Ishikawa (cell line): ENCODE results near the gene APPL2.

ENCODE experiments used
- EGR1 ChIP-seq: IDR thresholded peaks from 2 replicates; pipeline ENCODE4 v1.6.1; 2012
- EP300 ChIP-seq: IDR thresholded peaks from 2 replicates; pipeline ENCODE4 v1.6.1; 2012; ENCODE audit warnings: borderline replicate concordance
- FOXM1 ChIP-seq: IDR thresholded peaks from 2 replicates; pipeline ENCODE4 v1.6.1; 2012; ENCODE audit warnings: low read depth, borderline replicate concordance
- TAF1 ChIP-seq: IDR thresholded peaks from 2 replicates; pipeline ENCODE4 v1.6.1; 2012; ENCODE audit warnings: low read depth, mild to moderate bottlenecking
- TF ChIP-seq, protein P1 (sequence below): IDR thresholded peaks from 2 replicates; pipeline ENCODE4 v1.6.1; 2012; ENCODE audit warnings: low read depth, mild to moderate bottlenecking

DNA sequence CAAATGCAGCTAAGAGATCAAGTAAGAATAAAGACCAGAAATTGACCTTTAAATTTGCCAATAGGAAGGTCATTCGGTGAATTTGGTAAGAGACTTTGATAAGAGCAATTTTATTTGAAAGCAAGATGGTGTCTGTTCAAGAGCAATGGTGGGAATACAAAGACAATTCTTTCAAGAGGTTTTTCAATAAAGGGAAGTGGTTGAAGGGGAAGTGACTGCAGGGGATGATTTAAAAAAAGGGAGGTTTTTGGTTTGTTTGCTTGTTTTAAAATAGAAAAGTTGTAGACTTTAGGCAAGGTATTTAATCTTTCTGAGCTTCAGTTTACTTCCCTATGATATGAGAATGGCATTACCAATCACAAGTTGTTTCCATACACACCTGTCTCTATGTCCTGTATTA is 4.3 kb upstream of the APPL2 start:
- TF ChIP-seq EP300: no peak
- no peak for TF ChIP-seq TAF1
- TF ChIP-seq FOXM1: no peak
- TF ChIP-seq EGR1: no peak
- TF ChIP-seq, protein P1, sequence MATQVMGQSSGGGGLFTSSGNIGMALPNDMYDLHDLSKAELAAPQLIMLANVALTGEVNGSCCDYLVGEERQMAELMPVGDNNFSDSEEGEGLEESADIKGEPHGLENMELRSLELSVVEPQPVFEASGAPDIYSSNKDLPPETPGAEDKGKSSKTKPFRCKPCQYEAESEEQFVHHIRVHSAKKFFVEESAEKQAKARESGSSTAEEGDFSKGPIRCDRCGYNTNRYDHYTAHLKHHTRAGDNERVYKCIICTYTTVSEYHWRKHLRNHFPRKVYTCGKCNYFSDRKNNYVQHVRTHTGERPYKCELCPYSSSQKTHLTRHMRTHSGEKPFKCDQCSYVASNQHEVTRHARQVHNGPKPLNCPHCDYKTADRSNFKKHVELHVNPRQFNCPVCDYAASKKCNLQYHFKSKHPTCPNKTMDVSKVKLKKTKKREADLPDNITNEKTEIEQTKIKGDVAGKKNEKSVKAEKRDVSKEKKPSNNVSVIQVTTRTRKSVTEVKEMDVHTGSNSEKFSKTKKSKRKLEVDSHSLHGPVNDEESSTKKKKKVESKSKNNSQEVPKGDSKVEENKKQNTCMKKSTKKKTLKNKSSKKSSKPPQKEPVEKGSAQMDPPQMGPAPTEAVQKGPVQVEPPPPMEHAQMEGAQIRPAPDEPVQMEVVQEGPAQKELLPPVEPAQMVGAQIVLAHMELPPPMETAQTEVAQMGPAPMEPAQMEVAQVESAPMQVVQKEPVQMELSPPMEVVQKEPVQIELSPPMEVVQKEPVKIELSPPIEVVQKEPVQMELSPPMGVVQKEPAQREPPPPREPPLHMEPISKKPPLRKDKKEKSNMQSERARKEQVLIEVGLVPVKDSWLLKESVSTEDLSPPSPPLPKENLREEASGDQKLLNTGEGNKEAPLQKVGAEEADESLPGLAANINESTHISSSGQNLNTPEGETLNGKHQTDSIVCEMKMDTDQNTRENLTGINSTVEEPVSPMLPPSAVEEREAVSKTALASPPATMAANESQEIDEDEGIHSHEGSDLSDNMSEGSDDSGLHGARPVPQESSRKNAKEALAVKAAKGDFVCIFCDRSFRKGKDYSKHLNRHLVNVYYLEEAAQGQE: no peak
